ENCODE data around the gene ISG15.
A peak's percentile ranks its signal among the peaks of the same experiment; 100 is the strongest.

Gene ISG15

DNA sequence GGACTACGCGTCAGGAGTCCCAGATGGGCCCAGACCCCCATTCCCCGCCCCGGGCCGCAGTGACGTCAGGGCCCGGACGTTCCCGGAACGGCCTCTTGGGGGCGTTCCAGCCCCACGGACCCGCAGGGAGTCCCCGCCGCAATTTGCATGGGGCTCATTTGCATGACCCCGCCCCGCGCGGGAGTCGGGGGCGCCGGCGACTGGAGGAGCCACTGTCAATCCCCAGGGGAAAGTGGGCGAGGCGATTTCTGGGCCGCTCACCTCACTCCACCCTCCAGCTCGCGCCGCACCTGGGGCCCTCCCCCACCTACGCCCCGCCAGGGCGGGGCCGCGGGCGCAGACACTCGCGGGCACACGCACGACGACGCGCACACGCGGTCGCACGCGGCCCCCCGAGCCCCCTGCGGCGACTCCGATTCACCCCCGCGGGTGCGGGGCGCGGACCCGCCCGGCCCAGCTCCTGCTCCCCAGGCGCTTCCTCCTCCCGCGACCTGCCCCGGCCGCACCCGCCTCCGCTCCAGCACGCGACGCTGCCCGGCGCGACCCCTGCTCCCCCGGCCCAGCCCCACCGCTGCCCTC is 19.8 kb downstream of the ISG15 start:
- H3K27me3 ChIP-seq (ENCODE audit: insufficient read depth, poor library complexity, severe bottlenecking): no peaks in the 10 kb centered on the region
- DNase-seq (ENCODE audit: low spot score) (no peak), ATAC-seq (ENCODE audit: low read depth) (peak; percentile 8; the same call in 1 of the 3 replicates)
- TF ChIP-seq, protein P1, sequence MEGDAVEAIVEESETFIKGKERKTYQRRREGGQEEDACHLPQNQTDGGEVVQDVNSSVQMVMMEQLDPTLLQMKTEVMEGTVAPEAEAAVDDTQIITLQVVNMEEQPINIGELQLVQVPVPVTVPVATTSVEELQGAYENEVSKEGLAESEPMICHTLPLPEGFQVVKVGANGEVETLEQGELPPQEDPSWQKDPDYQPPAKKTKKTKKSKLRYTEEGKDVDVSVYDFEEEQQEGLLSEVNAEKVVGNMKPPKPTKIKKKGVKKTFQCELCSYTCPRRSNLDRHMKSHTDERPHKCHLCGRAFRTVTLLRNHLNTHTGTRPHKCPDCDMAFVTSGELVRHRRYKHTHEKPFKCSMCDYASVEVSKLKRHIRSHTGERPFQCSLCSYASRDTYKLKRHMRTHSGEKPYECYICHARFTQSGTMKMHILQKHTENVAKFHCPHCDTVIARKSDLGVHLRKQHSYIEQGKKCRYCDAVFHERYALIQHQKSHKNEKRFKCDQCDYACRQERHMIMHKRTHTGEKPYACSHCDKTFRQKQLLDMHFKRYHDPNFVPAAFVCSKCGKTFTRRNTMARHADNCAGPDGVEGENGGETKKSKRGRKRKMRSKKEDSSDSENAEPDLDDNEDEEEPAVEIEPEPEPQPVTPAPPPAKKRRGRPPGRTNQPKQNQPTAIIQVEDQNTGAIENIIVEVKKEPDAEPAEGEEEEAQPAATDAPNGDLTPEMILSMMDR (IDR thresholded peaks at IDR 0.05; ENCODE audit: poor library complexity, severe bottlenecking): peak; percentile 26
- H3K9me3 ChIP-seq (ENCODE audit: severe bottlenecking): no peaks in the 10 kb centered on the region
- H3K4me1 ChIP-seq (ENCODE audit: insufficient read depth, poor library complexity, severe bottlenecking): no peaks in the 10 kb centered on the region
- H3K27ac ChIP-seq (ENCODE audit: poor library complexity, severe bottlenecking): no peak overlapping the region
- H3K36me3 ChIP-seq (ENCODE audit: low read depth): peaks cover 24% of the 10 kb centered on the region
- H3K4me3 ChIP-seq (ENCODE audit: severe bottlenecking): no peak overlapping the region

DNA sequence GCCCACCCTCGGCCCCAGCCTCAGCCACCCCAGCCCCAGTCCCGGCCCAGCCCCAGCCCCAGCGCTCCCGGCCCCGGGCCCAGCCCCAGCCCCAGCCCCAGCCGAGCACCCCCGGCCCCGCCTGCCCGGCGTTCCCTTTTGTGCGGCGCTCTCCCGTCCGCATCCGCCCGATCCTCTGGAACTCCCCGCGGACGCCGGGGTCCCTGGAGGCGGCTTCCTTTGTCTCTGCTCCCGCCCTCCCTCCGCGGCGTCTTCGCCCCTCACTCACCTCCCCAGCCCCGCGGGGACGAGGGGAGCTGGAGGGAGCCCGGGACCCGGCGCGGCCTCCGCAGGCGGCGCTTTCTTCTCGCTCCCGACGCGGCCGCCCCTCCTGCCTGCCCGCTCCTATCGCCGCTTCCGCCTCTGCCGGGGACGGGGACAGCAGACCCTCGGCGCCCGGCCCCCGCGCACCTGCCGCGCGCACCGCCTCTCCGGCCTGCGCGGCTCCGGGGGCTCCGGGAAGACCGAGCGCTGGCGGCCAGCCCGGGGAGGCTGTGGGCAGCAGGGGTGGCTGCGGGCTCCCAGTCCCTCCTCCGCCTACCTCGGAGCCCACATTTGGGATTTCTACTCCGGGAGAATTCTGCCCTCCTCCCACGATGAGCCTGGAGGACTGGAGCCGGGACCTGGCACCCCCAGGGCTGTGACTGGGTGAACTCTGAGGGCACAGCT is 20.6 kb downstream of the ISG15 start:
- DNase-seq (ENCODE audit: low spot score) (no peak), ATAC-seq (ENCODE audit: low read depth) (no peak)
- no peak overlapping the region for H3K4me3 ChIP-seq (ENCODE audit: severe bottlenecking)
- H3K27me3 ChIP-seq (ENCODE audit: insufficient read depth, poor library complexity, severe bottlenecking): no peaks in the 10 kb centered on the region
- H3K27ac ChIP-seq (ENCODE audit: poor library complexity, severe bottlenecking): no peak overlapping the region
- TF ChIP-seq, protein P1 (IDR thresholded peaks at IDR 0.05; ENCODE audit: poor library complexity, severe bottlenecking): no peak
- peaks cover 23% of the 10 kb centered on the region for H3K36me3 ChIP-seq (ENCODE audit: low read depth)
- no peaks in the 10 kb centered on the region for H3K9me3 ChIP-seq (ENCODE audit: severe bottlenecking)
- no peaks in the 10 kb centered on the region for H3K4me1 ChIP-seq (ENCODE audit: insufficient read depth, poor library complexity, severe bottlenecking)

DNA sequence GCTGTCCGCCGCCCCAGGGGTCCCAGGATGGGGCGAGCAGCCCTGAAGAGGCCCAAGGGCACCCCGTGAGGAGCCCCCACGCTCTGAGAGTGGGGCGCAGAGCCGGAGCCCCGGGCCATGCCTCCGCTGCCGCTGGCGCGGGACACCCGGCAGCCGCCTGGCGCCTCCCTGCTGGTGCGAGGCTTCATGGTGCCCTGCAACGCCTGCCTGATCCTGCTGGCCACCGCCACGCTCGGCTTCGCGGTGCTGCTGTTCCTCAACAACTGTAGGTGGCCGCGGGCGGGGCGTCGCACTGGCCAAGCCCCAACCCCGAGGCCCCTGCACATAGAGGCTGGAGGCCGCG is 21.1 kb downstream of the ISG15 start:
- H3K4me3 ChIP-seq (ENCODE audit: severe bottlenecking): no peak overlapping the region
- TF ChIP-seq, protein P1 (IDR thresholded peaks at IDR 0.05; ENCODE audit: poor library complexity, severe bottlenecking): no peak
- H3K27me3 ChIP-seq (ENCODE audit: insufficient read depth, poor library complexity, severe bottlenecking): no peaks in the 10 kb centered on the region
- no peak for DNase-seq (ENCODE audit: low spot score)
- no peak for ATAC-seq (ENCODE audit: low read depth)
- no peak overlapping the region for H3K27ac ChIP-seq (ENCODE audit: poor library complexity, severe bottlenecking)
- peaks cover 23% of the 10 kb centered on the region for H3K36me3 ChIP-seq (ENCODE audit: low read depth)
- no peaks in the 10 kb centered on the region for H3K4me1 ChIP-seq (ENCODE audit: insufficient read depth, poor library complexity, severe bottlenecking)
- H3K9me3 ChIP-seq (ENCODE audit: severe bottlenecking): no peaks in the 10 kb centered on the region

DNA sequence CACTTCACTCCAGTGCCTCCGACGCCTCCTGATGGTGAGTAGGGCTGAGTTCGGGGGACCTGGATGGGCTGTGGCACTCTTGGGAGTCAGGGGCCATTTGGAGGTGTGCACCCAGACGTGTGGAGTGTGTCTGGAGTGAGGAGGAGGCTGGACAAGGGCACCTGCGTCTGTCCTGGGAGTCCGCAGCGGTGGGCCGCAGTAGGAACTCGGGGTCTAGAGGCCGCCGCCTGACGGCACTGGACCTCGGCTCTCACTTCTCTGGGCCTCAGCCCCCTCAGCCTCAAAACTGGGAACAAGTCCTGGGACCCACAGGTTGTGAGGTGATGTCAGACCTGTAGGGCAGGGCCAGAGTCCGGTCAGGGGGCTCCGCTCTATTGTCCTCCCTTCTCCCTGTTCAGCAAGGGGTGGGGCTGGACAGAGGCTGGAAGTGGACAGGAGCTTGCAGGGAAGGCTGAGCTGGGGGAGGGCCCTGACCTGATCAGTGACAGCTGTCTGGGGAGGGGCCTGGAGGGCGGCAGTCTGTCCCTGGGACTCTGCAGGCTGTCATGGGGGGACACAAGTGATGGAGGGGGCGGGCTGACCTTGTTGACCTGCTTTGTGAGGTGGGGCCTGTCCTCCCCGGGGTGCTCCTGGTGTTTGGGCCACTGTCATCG is 22.1 kb downstream of the ISG15 start:
- DNase-seq (ENCODE audit: low spot score): no peak
- Histone ChIP-seq H3K4me3 (ENCODE audit: severe bottlenecking) (no peak overlapping the region), H3K36me3 (ENCODE audit: low read depth) (peaks cover 23% of the 10 kb centered on the region)

More for the DNA sequence above, 22.1 kb downstream of the ISG15 start:
- no peaks in the 10 kb centered on the region for H3K9me3 ChIP-seq (ENCODE audit: severe bottlenecking)
- no peak for ATAC-seq (ENCODE audit: low read depth)
- H3K27me3 ChIP-seq (ENCODE audit: insufficient read depth, poor library complexity, severe bottlenecking): no peaks in the 10 kb centered on the region
- no peak overlapping the region for H3K27ac ChIP-seq (ENCODE audit: poor library complexity, severe bottlenecking)
- H3K4me1 ChIP-seq (ENCODE audit: insufficient read depth, poor library complexity, severe bottlenecking): no peaks in the 10 kb centered on the region
- TF ChIP-seq, protein P1 (IDR thresholded peaks at IDR 0.05; ENCODE audit: poor library complexity, severe bottlenecking): no peak

Data from RWPE2 (cell line).